HepG2 (cell line): Measurements from ENCODE around the gene TBX19. TPM values are rescaled to one million over a fixed set of nuclear protein-coding genes. Genes with fewer than 3 reads are reported as not detected.

Experiments used
- ATAC-seq: fragments of 200-7000 bp; cut with Tn5 transposase; 3 replicates; pipeline ENCODE4 v1.9.1; 2020; ENCODE audit warnings: mild to moderate bottlenecking, moderate library complexity
- BruUV-seq: library from RNA; stranded (reverse); fragments of 400-500 nt; replicated peaks from 2 replicates; lab custom pipeline; 2021; lab: Mats Ljungman, UMichigan
- CTCF ChIA-PET: fragments of 300-600 bp; formaldehyde crosslinking; extraction: SDS; loops from one replicate; lab custom pipeline; 2021; ENCODE audit warnings: low total read pairs, inconsistent platforms, low intra/inter-chr PET ratio; lab: Yijun Ruan, JAX
- POLR2A ChIA-PET: fragments of 350-600 bp; sonication (Branson Sonifier 250); formaldehyde crosslinking; loops from one replicate; lab custom pipeline; 2020; ENCODE audit warnings: antibody characterized with exemption, inconsistent platforms; lab: Yijun Ruan, JAX
- DNase-seq: peaks from one replicate; pipeline ENCODE4 v3.0.0-alpha.2; 2015; ENCODE audit warnings: low spot score
- FAIRE-seq: peaks from 3 replicates; lab custom pipeline; 2011; peaks lifted over from hg19 to GRCh38; lab: Jason Lieb, UNC
- H2AFZ ChIP-seq: one replicate; pipeline ENCODE4 v1.6.1; 2011; ENCODE audit warnings: low read length, inconsistent platforms
- H3K27ac ChIP-seq: fragments of 300-600 bp; 3 replicates; pipeline ENCODE4 v1.8.0; 2011; ENCODE audit warnings: mixed run types, mild to moderate bottlenecking, mixed read lengths, low read length, inconsistent platforms; ENCODE audit not compliant: insufficient read depth; ENCODE audit errors: extremely low read length
- H3K27me3 ChIP-seq, 2 experiments: fragments of 200-600 bp in 1 of 2; 2 replicates in 1 of 2; 3 replicates in 1 of 2; pipeline versions ENCODE4 v1.6.0 to v1.8.0; 2011; ENCODE audit warnings: low read length in 2 of 2, mild to moderate bottlenecking in 2 of 2, moderate library complexity in 2 of 2, inconsistent platforms in 1 of 2; ENCODE audit not compliant: insufficient read depth in 2 of 2, control insufficient read depth in 1 of 2
- H3K36me3 ChIP-seq, 2 experiments: fragments of 200-600 bp in 1 of 2; replicated peaks in 1 of 2; 2 replicates in 1 of 2; 3 replicates in 1 of 2; pipeline versions ENCODE4 v1.5.1 to v1.8.0; 2011; ENCODE audit warnings: low read length in 2 of 2, inconsistent platforms in 1 of 2; ENCODE audit not compliant: insufficient read depth in 2 of 2, control insufficient read depth in 1 of 2
- H3K4me1 ChIP-seq: 2 replicates; pipeline ENCODE4 v1.5.1; 2012; ENCODE audit warnings: low read length, inconsistent platforms; ENCODE audit not compliant: insufficient read depth
- H3K4me2 ChIP-seq: 2 replicates; pipeline ENCODE4 v1.6.0; 2011; ENCODE audit warnings: low read depth, low read length, inconsistent platforms
- H3K4me3 ChIP-seq, 3 experiments: fragments of 200-600 bp in 1 of 3; sonication (generic), shearing (Covaris generic) in 1 of 3; replicated peaks in 1 of 3; 2 replicates each; pipeline ENCODE4 v1.5.1; 2011 to 2016; ENCODE audit warnings: low read length in 3 of 3, inconsistent platforms in 2 of 3, low read depth in 2 of 3, mild to moderate bottlenecking in 2 of 3, control low read depth in 1 of 3, mixed read lengths in 1 of 3; ENCODE audit not compliant: insufficient read depth in 1 of 3
- H3K79me2 ChIP-seq: one replicate; pipeline ENCODE4 v1.6.1; 2011; ENCODE audit warnings: low read length, inconsistent platforms; ENCODE audit not compliant: insufficient read depth
- H3K9ac ChIP-seq: 2 replicates; pipeline ENCODE4 v1.6.0; 2011; ENCODE audit warnings: mild to moderate bottlenecking, low read depth, low read length, inconsistent platforms; ENCODE audit not compliant: insufficient read depth
- H3K9me3 ChIP-seq: 2 replicates; pipeline ENCODE4 v1.5.1; 2012; ENCODE audit warnings: mild to moderate bottlenecking, low read length
- H4K20me1 ChIP-seq: 2 replicates; pipeline ENCODE4 v1.6.0; 2011; ENCODE audit warnings: inconsistent platforms, mild to moderate bottlenecking, low read length, moderate library complexity; ENCODE audit not compliant: insufficient read depth
- HMG20A ChIP-seq: IDR thresholded peaks from 2 replicates; pipeline ENCODE4 v1.6.1; 2016; ENCODE audit warnings: borderline replicate concordance
- SAP130 ChIP-seq: IDR thresholded peaks from 2 replicates; pipeline ENCODE4 v1.6.1; 2016; ENCODE audit warnings: low read depth
- SMC3 ChIP-seq: IDR thresholded peaks from 2 replicates; pipeline ENCODE4 v1.6.1; 2011; ENCODE audit warnings: low read length, improper control_type of control experiment
- STAG1 ChIP-seq: sonication (generic); formaldehyde crosslinking; IDR thresholded peaks from 2 replicates; pipeline ENCODE4 v1.4.0; 2020; ENCODE audit warnings: missing genetic modification reagents
- XRCC5 ChIP-seq: fragments of 200-400 bp; formaldehyde crosslinking; optimal IDR thresholded peaks from 2 replicates; pipeline ENCODE3; 2017; ENCODE audit warnings: mild to moderate bottlenecking, low read length
- ZNF44 ChIP-seq: sonication (generic); formaldehyde crosslinking; IDR thresholded peaks from 2 replicates; pipeline ENCODE4 v1.5.1; 2020; ENCODE audit warnings: mild to moderate bottlenecking, missing genetic modification reagents
- ZNF580 ChIP-seq: IDR thresholded peaks from 2 replicates; pipeline ENCODE4 v1.6.1; 2016; ENCODE audit warnings: low read depth, borderline replicate concordance
- ZNF644 ChIP-seq: IDR thresholded peaks from 2 replicates; pipeline ENCODE4 v1.6.1; 2016; ENCODE audit warnings: low read depth
- WGBS: methylation state at CpG from one replicate; pipeline ENCODE4 v1.1.6; 2017; ENCODE audit warnings: low lambda C conversion rate; 5-methylcytosine and 5-hydroxymethylcytosine counted together
- in situ Hi-C: cut with HindIII; loops from 2 replicates; pipeline ENCODE4 v1.10.0; 2017; ENCODE audit warnings: low pct_unique_long_range_greater_than_20kb; ENCODE audit not compliant: extremely low pct_ligation_motif_present
- intact Hi-C: fragments of 100-400 bp; cut with micrococcal nuclease; formaldehyde crosslinking; loops from one replicate; pipeline ENCODE4 v1.10.0; 2022; ENCODE audit not compliant: unreplicated experiment
- polyA plus RNA-seq, 8 experiments: library from polyadenylated mRNA; depleted of rRNA in 3 of 8; stranded (reverse) in 7 of 8; unstranded in 1 of 8; fragments of >200 nt; fragmentation: Illumina TruSeq in 4 of 8; extraction: Trizol in 4 of 8; gene quantifications; 2 replicates each; pipeline versions ENCODE4 v1.2.1 to v1.2.3, GENCODE V29; 2011 to 2016; ENCODE audit warnings: low read depth in 4 of 8, missing spikeins in 1 of 8, mixed read lengths in 1 of 8; ENCODE audit not compliant: insufficient read depth in 1 of 8
- total RNA-seq, 5 experiments: library from RNA; depleted of rRNA; stranded (reverse); fragments of >200 nt; fragmentation: Illumina TruSeq; extraction: Trizol; gene quantifications; 2 replicates each; pipeline ENCODE4 v1.2.3, GENCODE V29; 2016; ENCODE audit warnings: low read depth in 1 of 5
- TF ChIP-seq, protein P1 (sequence below): sonication (generic); formaldehyde crosslinking; IDR thresholded peaks from 2 replicates; pipeline ENCODE4 v1.5.0; 2020; ENCODE audit warnings: mild to moderate bottlenecking, missing genetic modification reagents, moderate library complexity

The TBX19 gene
- total and polyA plus RNA-seq, 2 of the 13 experiments (the other 11 are each of a cell fraction or from before 2014, with no cell fraction given): 0.31 to 1.4 TPM

DNA sequence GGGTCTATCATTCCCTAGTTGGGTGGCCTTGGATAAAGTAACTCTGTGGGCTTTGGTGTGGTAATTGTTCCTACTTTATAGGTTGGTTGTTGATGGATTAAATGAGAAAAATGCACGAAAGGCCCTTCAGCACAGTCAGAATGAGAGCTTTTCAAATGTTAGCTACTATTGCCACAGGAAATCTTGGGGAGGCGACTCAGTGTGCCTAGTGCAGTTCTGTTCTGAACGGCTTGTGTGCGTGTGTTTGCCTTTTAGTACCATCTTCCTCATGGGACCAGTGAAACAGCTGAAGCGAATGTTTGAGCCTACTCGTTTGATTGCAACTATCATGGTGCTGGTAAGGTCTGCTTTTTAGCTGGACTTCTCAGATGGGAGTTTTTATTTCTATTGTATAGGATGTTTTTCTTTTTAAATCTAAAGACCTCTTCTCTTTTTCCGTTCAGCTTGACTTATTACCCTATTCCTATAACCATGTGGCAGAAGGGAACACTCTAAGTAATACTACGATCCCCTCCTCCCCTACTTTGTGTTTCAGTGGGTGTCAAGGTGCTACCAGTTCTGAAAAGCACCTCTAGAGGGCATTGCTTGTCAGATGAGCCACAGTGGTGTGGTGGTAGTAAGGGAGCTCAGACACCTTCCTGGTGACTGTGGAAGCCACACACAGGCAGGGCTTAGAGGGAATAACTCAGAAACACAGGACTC lies 45.7 kb upstream of the TBX19 start:
- in situ Hi-C loops (no loop called here), intact Hi-C loops (loop anchor here (5.0 to 10.0 kb wide), 2 partner anchors 58 to 90 kb away; partner anchors contain the start of gene TIPRL)
- H3K4me3 ChIP-seq: no peak overlapping the region
- no peaks in the 10 kb centered on the region; the same call in 1 of the 2 replicates for H4K20me1 ChIP-seq
- ATAC-seq (peak; percentile 98), DNase-seq (peak; percentile 56), FAIRE-seq (peak; percentile 54)
- no peak overlapping the region for H3K4me2 ChIP-seq
- ChIA-PET CTCF (interaction anchor here (0.7 kb wide), 1 partner anchor 56 kb away, joined by 4 read pairs; no protein-coding TSS in a partner anchor), POLR2A (interaction anchor here (2.1 kb wide), 1 partner anchor 9 kb away, joined by 12 read pairs; the partner anchor contains the start of gene SFT2D2)
- H3K4me1 ChIP-seq: peaks cover 33% of the 10 kb centered on the region
- no TSS peak for BruUV-seq
- no peaks in the 10 kb centered on the region for H3K9me3 ChIP-seq
- no peaks in the 10 kb centered on the region for H3K27me3 ChIP-seq
- peaks cover 8 to 54% of the 10 kb centered on the region in 2 experiments for H3K36me3 ChIP-seq
- no peak overlapping the region for H3K9ac ChIP-seq
- H3K27ac ChIP-seq: no peak overlapping the region
- 96% methylated on average over 8 of the region's 8 CpGs for whole genome bisulfite sequencing
- peaks cover 7% of the 10 kb centered on the region for H3K79me2 ChIP-seq
- no peak overlapping the region for H2AFZ ChIP-seq
- peak; percentile 21; the same call in 1 of the 2 replicates for TF ChIP-seq SAP130 (CRISPR knock-in tag)
- no peak for TF ChIP-seq HMG20A (CRISPR knock-in tag)
- TF ChIP-seq, protein P1, sequence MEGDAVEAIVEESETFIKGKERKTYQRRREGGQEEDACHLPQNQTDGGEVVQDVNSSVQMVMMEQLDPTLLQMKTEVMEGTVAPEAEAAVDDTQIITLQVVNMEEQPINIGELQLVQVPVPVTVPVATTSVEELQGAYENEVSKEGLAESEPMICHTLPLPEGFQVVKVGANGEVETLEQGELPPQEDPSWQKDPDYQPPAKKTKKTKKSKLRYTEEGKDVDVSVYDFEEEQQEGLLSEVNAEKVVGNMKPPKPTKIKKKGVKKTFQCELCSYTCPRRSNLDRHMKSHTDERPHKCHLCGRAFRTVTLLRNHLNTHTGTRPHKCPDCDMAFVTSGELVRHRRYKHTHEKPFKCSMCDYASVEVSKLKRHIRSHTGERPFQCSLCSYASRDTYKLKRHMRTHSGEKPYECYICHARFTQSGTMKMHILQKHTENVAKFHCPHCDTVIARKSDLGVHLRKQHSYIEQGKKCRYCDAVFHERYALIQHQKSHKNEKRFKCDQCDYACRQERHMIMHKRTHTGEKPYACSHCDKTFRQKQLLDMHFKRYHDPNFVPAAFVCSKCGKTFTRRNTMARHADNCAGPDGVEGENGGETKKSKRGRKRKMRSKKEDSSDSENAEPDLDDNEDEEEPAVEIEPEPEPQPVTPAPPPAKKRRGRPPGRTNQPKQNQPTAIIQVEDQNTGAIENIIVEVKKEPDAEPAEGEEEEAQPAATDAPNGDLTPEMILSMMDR: peak; percentile 75
- TF ChIP-seq STAG1 (CRISPR knock-in tag): peak; percentile 51
- 0 out of 2 replicates have a peak, but pooled peaks have one; percentile 29 for TF ChIP-seq ZNF644 (CRISPR knock-in tag)
- TF ChIP-seq ZNF44 (CRISPR knock-in tag): no peak
- peak; percentile 43; the same call in 1 of the 2 replicates for TF ChIP-seq SMC3
- 0 out of 2 replicates have a peak, but pooled peaks have one; percentile 31 for TF ChIP-seq ZNF580 (CRISPR knock-in tag)
- TF ChIP-seq XRCC5: peak; percentile 24
